Upper lobe of right lung (tissue), 1 donor: ENCODE measurements around the gene NEUROG3. TPM values are rescaled to one million over a fixed set of nuclear protein-coding genes. Genes with fewer than 3 reads are reported as not detected.
A peak's percentile ranks its signal among the peaks of the same experiment; 100 is the strongest.

Experiments used
- ATAC-seq: fragments of 200-7000 bp; cut with Tn5 transposase; one replicate; pipeline ENCODE4 v1.9.1; 2020; ENCODE audit warnings: mild to moderate bottlenecking, moderate library complexity
- DNase-seq: peaks from one replicate; pipeline ENCODE4 v3.0.0-alpha.2; 2020
- H3K27ac ChIP-seq: fragments of 200-600 bp; one replicate; pipeline ENCODE4 v1.8.0; 2022
- H3K27me3 ChIP-seq: fragments of 200-600 bp; one replicate; pipeline ENCODE4 v1.8.0; 2022; ENCODE audit warnings: mild to moderate bottlenecking
- H3K36me3 ChIP-seq: fragments of 200-600 bp; one replicate; pipeline ENCODE4 v1.8.0; 2022
- H3K4me1 ChIP-seq: fragments of 200-600 bp; one replicate; pipeline ENCODE4 v1.8.0; 2022
- H3K4me3 ChIP-seq: fragments of 200-600 bp; one replicate; pipeline ENCODE4 v1.8.0; 2022; ENCODE audit warnings: mild to moderate bottlenecking
- H3K9me3 ChIP-seq: fragments of 200-600 bp; one replicate; pipeline ENCODE4 v1.8.0; 2022
- intact Hi-C: fragments of 100-400 bp; cut with DNase I; formaldehyde crosslinking; loops from one replicate; pipeline ENCODE4 v1.11.0; 2022
- long read RNA-seq: library from polyadenylated mRNA; unstranded; transcript quantifications from one replicate; pipeline ENCODE4 v2.0.0, GENCODE V29; 2021
- total RNA-seq: library from RNA; stranded (reverse); fragmentation: NEBNext Ultra II Directional; extraction: Animal tissue kit (Norgen Biotek cat#: 25700); gene quantifications from one replicate; pipeline ENCODE4 v1.2.1, GENCODE V29; 2021
- TF ChIP-seq, protein P1 (sequence below): fragments of 200-600 bp; IDR thresholded peaks from one replicate; pipeline ENCODE4 v1.8.0; 2022; ENCODE audit warnings: antibody characterized with exemption
- donor health status: DM: no; HTN: yes; CAD: no; lungs with severe emphysema.

Gene NEUROG3, protein sequence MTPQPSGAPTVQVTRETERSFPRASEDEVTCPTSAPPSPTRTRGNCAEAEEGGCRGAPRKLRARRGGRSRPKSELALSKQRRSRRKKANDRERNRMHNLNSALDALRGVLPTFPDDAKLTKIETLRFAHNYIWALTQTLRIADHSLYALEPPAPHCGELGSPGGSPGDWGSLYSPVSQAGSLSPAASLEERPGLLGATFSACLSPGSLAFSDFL
- not detected for total RNA-seq
- long read RNA-seq, result 0 reads

DNA sequence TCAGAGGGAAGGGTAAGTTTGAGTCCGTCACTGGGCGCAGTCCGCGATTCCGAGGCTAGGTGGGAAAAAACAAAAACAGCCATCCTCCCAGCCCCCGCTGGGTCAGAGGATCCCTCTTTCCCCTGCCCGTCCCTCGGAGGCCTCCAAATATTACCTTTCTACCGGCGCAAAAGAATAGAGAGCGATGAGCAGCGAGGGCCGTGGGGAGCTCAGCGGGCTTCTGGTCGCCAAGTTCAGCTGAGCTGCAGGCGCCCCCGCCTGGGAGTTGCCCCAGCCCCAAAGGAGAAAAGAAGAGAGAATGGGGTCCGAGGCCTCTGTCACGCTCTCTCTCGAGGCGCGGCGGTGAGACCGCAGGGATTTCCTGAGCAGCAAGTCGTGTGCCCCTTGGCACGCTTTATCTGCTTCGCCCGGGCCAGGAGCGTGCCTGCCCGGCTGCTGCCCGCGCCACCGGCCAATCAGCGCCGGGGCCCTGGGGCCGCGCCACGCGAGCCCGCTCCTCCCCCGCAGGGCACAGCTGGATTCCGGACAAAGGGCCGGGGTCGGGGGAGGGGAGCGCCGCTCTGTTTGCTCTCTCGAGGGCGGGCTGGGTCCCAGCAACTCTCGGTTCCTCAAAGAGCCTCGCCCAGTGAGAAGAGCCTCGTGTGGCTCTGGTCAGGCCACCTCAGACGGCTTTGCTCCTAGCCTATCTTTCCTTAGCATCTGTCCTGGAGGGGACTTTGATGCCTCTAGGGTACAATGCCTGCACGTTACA, at the start of gene NEUROG3:
Gene NEUROG3, minus strand, starts transcription at position 367 of the 751 bp plus-strand sequence. CDS start 379 bp downstream, outside the sequence.
- Histone ChIP-seq H3K4me1 (peaks cover 17% of the 10 kb centered on the region), H3K27ac (no peak within 1 kb of the TSS), H3K4me3 (peak within 1 kb of the TSS; percentile 31), H3K36me3 (no peaks in the 10 kb centered on the region), H3K9me3 (no peaks in the 10 kb centered on the region), H3K27me3 (peaks cover 98% of the 10 kb centered on the region)
- TF ChIP-seq, protein P1, sequence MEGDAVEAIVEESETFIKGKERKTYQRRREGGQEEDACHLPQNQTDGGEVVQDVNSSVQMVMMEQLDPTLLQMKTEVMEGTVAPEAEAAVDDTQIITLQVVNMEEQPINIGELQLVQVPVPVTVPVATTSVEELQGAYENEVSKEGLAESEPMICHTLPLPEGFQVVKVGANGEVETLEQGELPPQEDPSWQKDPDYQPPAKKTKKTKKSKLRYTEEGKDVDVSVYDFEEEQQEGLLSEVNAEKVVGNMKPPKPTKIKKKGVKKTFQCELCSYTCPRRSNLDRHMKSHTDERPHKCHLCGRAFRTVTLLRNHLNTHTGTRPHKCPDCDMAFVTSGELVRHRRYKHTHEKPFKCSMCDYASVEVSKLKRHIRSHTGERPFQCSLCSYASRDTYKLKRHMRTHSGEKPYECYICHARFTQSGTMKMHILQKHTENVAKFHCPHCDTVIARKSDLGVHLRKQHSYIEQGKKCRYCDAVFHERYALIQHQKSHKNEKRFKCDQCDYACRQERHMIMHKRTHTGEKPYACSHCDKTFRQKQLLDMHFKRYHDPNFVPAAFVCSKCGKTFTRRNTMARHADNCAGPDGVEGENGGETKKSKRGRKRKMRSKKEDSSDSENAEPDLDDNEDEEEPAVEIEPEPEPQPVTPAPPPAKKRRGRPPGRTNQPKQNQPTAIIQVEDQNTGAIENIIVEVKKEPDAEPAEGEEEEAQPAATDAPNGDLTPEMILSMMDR, result no peak
- DNase-seq (no peak), ATAC-seq (peak; percentile 33)
- intact Hi-C loops, result no loop called here

DNA sequence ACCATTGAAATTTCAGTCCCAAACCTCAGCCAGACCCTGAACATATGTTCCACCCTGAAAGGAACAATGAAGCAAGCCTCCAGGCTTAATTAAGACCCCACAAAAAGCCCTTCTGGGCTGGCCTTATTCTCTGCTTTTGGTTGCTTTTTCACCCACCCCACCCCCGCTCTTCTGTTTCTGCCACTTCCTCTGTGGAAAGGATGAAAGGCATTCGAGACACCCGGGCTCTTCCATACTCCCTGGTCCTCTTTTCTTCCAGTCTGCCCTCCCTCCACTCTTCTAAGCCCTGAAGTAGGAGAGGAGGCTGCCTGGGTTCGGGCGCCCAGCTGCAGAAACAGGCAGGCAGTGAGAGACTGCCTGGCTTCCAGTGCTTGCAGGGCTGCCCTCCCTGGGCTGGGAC, 47.4 kb upstream of the NEUROG3 start:
- no peaks in the 10 kb centered on the region for H3K4me1 ChIP-seq
- intact Hi-C loops, result no loop called here
- no peaks in the 10 kb centered on the region for H3K36me3 ChIP-seq
- no peak for ATAC-seq
- no peak overlapping the region for H3K4me3 ChIP-seq
- peaks cover 6% of the 10 kb centered on the region for H3K27me3 ChIP-seq
- no peak for DNase-seq
- TF ChIP-seq, protein P1, result no peak
- peaks cover 5% of the 10 kb centered on the region for H3K9me3 ChIP-seq
- H3K27ac ChIP-seq, result no peak overlapping the region

DNA sequence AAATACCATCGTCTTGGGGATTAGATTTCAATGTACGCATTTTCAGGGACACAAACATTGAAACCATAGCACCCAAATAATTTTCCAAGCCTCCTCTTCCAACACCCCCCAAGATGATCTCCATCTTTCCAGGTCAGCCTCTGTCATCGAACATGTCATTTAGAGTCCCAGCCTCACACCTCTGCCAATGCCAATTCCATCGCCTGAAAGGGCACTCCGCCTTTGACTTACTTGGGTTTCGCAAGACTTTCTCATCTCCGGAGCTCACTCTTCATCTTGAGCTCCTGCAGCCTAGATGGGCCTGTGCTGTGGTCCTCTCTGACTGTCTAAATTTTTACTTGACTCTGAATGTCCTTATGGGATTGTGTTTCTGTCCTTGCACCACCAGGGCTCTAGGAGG, 46.4 kb upstream of the NEUROG3 start:
- H3K36me3 ChIP-seq, result no peaks in the 10 kb centered on the region
- intact Hi-C loops, result no loop called here
- H3K4me3 ChIP-seq, result no peak overlapping the region
- DNase-seq (no peak), ATAC-seq (no peak)
- peaks cover 5% of the 10 kb centered on the region for H3K9me3 ChIP-seq
- no peak overlapping the region for H3K27ac ChIP-seq
- peaks cover 6% of the 10 kb centered on the region for H3K27me3 ChIP-seq
- no peaks in the 10 kb centered on the region for H3K4me1 ChIP-seq
- TF ChIP-seq, protein P1, result no peak

DNA sequence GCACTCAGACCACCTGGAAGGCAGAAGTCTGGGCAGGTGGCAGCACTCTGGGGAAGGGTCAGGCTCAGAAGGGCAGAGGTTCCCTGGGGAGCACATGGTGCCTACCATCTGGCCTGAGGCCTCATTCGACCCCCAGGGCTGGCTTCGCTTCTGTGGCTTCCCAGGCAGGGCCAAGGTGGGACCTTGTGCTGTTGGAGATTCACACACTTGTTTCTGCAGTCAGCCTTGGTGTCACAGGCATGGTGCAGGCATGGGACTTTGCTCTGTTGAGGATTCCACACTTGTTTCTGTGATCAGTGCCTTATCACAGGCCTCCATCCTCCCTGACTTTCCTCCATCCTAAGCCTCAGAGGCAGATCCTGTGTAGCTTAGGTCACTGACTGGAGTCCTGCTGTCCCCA, 45.5 kb upstream of the NEUROG3 start:
- DNase-seq (no peak), ATAC-seq (no peak)
- Histone ChIP-seq H3K27me3 (peaks cover 6% of the 10 kb centered on the region), H3K27ac (no peak overlapping the region), H3K36me3 (no peaks in the 10 kb centered on the region), H3K9me3 (no peaks in the 10 kb centered on the region), H3K4me1 (no peaks in the 10 kb centered on the region), H3K4me3 (no peak overlapping the region)
- intact Hi-C loops, result no loop called here
- TF ChIP-seq, protein P1, result no peak

DNA sequence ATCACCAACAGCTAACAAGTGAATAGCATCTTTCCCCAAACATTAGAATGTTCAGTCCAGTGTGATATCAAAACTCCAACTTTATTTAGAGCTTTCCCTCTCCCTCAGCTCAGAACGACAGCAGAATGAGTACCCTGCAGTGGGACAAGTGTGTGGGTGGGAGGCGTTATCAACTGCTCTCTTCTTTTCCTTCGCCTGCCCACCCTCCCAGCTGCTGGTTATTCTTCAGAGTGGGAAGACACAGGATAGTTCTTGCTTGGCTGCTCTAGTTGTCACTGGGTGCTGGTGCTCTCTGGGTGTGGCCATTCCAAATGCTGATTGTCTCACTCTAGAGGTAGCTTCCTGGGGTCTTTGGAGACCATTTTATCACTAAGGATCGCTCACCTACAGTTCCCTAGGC, 43.1 kb upstream of the NEUROG3 start:
- Histone ChIP-seq H3K4me3 (no peak overlapping the region), H3K27me3 (peaks cover 2% of the 10 kb centered on the region), H3K9me3 (no peaks in the 10 kb centered on the region), H3K36me3 (no peaks in the 10 kb centered on the region), H3K4me1 (no peaks in the 10 kb centered on the region), H3K27ac (no peak overlapping the region)
- ATAC-seq, result no peak
- intact Hi-C loops, result no loop called here
- TF ChIP-seq, protein P1, result no peak
- no peak for DNase-seq
